HG02610 (cell line): Measurements from ENCODE around the gene ATP12A.

Experiments
- ATAC-seq: cut with Tn5 transposase; IDR thresholded peaks from one replicate; pipeline ENCODE4 v1.9.1; 2021; ENCODE audit warnings: mild to moderate bottlenecking, moderate library complexity; ENCODE audit not compliant: unreplicated experiment

Gene ATP12A

DNA sequence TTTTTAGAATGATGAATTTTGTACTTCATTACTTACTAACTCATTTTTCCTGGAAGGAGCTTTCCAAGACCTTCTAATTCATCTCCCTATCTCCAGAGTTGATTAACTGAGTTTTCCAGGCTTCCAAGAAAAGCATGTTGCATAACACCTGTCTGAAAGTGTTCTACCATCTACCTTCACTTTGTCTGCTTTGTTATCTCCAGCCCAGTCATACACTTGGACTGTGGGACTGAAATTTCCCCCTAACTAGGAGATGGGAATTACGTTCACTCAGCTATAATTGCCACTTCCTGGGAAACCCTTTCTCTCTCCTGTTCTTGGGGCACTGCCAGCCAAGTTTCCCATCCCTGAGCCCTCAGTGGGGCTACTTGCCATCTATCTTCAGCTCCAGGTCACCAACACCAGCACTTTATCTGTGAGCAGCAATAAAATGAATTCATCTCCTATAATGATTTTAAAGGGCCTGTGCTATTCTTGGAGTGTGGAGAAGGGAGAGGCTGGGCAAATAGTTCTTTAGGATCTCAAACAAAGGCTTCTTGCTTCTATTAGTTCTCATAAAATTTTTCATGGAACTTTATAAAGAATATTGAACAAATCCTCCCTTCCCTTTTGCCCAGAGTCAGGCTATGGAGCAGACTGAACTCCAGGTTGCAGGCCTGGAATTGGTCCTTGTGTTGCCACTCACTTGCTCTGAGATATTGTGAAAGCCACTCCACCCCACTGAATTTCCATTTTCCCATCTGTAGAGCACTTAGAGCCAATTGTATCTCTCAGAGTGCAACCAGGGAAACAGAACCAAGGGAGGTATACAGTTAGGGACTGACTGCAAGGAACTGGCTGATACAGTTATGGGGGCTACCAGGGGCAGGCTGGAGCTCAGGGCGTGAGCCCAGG is 17.8 kb upstream of the ATP12A start:
- no peak for ATAC-seq

DNA sequence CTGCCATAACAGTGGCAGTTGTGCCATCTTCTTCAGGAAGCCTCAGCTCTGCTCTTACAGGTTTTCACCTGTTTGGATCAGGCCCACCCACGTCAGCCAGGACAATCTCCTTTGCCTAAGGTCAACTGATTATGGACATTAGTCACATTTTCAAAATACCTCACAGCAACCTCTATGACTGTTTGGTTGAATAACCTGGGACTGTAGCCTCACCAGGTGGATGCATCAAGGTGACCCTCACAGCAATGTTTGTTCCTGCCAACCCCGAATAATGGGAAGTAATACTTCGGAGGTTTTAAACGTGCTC is 17.2 kb upstream of the ATP12A start:
- ATAC-seq, result no peak

DNA sequence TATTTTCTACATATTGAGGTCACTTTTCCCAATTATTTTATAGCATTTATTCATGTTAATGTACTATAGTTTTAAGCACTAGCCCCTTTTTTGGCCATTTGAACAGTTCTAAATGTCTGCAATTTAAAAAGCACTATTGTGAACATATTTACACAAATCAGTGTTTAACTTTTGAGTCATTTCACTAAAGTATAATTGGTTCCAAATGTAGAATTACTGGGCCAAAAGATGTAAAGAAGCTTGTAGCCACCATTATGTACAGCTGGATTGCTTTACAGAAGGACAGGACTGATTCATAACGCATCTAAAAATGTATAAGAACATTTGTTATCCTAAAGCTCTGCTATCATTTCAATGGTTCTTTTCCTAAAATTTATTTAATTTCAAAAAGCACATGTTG is 16.6 kb upstream of the ATP12A start:
- ATAC-seq, result no peak

DNA sequence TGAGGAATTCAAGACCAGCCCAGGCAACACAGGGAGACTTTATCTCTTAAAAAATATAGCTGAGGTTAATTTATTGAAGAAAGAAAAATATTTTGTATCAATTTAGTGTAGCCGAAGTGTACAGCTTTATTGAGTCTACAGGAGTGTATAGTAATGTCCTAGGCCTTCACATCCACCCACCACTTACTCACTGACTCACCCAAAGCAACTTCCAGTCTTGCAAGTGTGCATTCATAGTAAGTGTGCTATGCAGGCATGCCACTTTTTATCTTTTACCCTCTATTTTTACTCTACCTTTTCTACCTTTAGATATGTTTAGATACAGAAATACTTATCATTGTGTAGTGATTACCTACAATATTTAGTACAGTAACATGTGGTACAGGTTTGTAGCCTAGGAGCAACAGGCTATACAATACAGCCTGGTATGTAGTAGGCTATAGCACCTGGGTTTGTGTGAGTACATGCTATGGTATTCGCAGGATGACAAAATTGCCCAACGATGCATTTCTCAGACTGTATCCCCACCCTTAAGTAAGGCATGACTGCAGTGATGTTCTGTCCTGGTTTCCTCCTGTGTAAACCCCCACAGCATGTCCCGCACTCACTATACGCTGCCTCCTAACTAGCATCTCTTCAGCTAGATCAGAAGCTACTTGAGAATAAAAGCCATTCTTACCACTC is 15.3 kb upstream of the ATP12A start:
- no peak for ATAC-seq

DNA sequence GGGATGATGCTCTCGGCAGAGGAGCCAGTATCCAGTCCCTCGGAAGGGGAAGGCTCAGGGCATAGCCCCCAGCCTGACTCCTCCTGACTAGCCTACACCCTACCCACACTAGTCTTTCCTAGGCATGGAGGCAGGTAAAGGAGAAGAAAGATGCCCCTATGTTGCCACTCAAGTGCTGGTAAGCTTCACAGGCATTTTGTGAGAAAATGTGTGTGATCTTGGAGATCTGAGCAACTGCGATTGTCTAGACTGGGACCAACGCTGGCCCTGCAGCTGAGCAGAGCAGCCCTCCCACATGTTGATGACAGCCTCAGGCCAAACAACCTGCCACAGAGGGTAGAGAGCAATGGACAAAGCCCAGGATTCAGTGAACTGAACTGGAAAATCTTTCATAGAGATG is 11.7 kb upstream of the ATP12A start:
- ATAC-seq, result no peak

DNA sequence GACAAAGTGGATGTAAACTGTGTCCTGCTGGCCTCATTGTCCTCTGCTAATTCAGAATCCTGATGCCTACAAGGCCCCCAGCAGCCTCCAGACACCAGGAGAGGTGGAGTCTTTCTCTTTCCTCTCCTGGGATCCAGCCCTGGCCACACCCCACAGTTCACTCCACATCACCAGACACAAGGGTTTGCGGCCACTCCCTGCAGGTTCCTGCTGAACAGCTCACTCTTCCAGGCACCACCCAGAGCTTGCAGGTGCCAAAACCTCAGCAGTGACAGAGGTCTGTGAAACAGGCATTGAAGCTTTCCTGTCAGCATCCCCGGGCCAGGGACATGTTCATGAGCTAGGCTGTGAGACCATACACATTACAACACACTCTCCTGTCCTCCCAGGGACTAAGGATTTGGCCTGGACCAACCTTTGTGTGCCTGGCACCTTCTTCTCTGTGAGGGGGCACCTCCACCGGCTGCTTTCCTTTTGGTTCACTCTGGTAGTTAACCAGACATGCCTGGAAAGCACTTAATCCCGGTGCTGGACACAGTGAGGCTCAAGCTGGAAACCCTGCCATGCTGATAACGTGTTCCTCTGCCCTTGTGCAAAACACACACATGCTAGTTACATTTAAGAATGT is 11.1 kb upstream of the ATP12A start:
- ATAC-seq, result no peak

DNA sequence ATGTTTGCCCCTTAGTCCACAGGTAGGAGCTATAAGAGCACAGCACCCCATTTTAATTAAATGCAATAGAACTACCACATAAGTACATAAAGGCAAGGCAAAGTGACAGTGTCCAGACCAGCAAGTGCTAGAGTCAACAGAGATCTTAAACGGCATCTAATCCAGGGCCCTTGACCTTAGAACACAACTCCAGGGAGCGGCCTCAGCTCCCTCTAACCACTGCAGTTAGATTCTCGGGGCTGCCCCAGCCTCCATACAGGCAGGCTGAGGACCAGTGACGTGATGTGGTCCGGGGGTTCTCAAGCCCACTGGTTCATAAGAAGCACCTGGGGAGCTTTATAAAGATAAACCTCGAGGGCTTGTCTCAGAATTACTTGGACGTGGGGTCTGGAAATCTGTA is 10.0 kb upstream of the ATP12A start:
- ATAC-seq, result no peak

DNA sequence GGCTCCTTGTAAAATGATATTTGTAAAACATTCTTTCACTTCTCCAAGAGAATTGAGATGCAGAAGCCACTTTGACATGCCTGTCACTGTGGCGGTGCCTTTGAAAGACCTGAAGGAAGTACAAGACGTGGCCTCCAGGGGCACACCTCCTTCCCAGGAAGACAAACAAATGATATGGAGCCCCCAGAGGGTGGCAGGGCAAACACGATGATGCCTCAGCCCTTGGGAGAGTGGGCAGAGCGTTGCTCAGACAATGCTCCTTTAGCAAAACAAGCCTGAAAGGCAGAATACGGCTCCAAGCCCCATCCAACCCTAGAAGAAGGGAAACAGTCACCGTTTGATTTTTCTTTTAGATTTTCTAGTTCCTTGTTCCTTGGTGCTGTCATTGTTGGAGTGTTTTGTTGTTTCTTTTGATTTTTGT is 9.2 kb upstream of the ATP12A start:
- no peak for ATAC-seq

DNA sequence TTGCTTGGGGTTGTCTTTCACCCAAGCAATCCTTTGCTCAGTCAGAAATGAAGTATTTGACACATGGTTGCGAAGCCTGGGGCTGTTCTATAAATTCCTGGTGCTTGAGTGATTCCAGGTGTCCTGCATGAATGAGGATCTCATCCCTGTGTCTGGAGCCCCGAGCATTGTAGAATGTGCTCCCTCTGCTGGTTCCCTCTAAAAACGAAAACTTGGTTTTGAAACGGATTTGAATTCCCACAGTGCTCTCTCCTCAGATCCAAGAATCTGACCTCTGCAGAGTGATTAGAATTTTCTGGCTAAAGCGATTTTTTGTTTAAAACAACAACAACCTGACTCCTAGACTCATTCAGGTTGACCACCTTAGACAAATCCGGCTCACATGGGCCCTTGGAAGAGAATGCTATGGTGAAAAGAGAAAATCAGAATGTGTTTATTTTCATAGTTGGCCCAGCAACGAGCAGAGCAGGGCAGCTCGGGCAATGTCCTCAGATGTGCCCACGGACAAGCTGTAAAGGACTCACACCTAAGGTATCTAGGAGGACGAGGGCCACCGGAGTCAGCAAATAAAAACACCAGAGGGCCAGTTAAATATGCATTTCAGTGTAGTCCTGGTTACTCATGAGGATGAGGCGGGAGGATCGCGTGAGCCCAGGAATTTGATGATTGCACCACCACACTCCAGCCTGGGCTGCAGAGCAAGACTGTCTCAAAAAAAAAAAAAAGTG is 8.7 kb upstream of the ATP12A start:
- no peak for ATAC-seq

DNA sequence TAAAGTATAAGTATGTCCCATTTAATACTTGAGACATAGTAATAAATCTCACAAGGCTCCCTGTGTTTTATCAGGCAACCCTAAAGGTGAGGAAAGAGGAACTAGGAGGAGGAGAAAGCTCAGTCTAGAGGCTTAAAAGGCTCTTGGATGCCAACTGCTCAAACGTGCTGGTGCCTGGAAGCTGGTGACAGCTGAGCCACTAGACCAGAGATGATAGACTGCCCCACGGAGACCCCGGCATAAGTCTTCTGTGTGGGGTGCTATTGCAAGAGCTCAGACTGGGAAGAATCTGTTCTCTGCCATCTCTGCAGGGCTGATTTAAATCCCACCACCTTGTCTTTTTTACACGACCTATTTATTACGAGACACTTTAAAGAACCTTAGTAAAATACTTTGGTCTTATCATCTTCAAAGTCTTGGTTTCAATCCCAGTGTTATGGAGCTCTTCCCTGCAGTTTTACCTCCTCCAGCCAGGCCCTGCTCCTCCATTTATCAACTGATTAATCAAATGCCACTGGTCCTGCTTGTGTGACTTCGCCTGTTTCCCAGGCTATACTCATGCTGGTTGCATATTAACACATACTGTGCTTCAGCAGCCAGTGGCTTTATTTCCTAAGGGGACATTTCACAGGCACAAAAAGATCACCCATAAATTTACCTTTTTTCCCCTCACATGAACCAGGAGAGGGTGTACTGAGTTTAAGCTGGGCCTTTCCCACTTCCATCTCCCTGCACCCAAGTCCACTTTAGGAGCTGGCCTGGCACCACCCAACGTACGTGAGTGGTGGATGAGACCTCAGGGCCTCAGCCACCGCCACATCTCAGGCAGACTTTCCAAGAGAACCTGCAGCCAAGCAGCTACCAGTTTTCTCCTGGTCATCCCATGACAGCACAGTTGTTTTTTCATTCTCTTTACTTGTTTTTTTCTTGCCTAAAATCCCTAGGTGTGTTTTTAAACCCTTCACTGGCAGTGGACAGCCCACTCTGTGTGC is 7.8 kb upstream of the ATP12A start:
- no peak for ATAC-seq

DNA sequence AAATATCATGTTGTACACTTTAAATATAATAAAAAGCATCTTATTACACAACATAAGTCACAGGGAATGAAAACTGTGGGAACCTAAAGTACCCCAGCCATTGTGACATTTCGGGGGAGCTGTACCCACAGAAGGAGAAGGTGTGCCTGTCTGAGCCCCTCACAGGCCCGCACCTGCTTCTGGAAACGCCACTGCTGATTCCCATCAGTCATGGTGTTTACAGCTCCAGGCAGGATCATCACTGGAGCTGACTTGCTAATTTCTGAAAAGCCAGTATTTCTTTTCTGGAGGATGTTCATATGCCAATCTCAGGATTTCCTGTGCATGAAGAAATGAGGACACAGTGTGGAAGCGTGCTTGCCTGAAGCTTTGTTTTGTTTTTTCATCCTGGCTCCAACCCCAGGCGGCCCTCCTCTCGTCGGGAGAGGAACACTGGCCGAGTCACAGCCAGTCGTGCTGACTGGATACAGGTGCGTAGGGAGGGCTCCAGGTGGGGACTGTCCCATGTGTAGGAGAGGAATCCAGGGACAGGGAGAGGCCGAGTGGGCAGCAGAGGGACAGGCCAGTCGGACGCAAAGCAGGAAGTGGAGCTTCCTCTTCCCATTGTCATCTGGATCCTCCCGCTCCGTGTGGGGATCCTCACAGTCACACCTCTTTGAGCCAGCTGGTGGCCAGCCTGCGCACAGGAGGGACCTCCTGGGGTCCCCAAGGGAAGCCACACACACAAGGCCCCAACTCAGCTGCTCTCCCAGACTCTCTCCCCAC is 4.2 kb upstream of the ATP12A start:
- ATAC-seq, result no peak

DNA sequence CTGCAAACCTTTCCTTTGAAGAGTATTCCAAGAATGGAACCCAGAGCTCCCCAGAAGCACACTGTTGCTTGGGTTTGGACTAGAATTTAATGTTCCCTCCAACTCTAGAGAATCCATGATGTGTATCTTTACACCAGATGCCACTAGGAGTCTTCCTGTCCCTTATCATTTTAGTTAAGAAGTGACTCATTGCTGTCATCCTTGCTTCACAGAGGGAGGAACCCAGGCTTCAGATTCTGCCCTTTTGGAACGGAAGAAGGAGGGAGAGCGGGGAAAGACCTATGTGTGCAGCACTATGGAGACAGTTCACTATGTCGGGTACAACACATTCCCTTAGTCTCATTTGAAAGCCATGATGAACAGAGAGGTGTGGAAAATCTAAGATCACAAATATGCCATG is 2.1 kb upstream of the ATP12A start:
- ATAC-seq, result no peak

DNA sequence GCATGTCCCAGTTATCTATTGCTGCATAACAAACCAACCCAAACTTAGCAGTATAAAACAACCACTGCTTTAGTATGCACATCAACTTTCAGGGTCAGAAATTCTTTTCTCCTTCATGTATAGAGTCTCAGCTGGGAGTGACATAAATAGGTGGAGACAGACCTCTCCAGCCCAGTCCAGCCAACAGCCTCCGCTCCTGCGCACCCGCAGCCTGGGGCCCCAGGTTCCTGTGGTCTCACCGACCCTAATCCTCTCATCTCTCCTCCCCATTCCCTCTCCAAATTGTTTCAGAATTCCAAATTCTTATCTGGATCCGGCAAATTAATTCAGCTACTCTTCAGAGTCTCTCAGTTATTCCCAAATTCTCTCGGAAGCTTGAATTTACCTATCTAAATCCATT is 522 bp upstream of the ATP12A start:
- ATAC-seq, result no peak

DNA sequence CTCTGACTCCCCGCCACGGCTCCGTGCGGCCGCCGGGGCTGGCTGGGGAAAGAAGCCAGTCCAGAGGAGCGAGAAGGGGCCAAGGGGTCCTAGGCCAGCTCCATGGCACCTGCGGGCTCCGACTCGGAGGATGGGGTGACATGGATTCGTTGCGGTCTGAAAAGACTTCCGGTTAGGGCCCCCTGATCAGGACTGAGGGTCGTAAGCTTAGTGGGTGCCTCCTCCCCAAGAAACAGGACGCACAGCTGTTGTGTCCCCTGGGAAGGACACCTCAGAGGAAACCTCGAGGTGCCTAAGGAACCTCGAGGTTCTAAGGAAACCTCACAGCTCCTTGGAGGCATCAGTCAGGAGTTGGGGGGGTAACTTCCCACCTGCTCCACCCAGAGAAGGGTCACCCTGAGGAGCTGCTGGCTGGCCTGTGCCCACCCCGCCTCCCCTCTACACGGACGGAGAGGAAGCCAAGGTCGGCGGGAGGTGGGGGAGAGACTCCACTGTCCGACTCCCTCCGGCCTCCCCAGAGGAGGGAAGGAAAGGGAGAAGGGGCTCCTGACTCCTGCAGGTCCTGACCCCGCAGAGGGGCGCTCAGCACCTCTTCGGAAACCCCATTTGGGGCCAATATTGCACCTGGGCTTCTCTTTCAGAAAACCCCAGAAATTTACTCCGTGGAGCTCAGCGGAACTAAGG is 855 bp downstream of the ATP12A start:
- no peak for ATAC-seq

DNA sequence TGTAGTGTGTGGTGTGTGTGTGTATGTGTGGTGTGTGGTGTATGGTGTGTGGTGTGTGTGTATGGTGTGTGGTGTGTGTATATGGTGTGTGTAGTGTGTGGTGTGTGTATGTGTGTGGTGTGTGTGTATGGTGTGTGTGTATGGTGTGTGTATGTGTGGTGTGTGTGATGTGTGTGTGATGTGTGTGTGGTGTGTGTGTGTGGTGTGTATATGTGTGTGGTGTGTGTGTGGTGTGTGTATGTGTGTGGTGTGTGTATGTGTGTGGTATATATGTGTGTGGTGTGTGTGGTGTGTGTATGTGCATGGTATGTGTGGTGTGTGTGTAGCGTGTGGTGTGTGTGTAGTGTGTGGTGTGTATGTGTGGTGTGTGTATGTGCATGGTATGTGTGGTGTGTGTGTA is 1.7 kb downstream of the ATP12A start:
- no peak for ATAC-seq

DNA sequence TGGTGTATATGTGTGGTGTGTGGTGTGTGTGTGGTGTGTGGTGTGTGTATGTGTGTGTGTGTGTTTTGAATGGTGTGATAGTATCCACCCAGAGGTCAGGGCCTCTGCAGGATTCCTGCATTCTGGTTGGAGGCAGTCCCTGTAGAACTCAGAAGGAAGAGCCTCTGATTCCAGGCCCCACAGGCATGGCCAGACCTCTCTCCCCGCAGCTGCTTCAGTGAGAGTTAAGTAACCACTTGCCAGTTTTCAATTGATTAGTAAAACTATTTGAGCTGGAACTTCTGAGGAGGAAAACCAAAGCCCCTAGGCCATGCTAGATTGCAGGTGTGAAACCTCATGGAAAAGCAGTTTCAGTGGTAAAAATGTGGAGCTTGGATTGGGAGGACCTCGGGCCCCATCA is 2.1 kb downstream of the ATP12A start:
- no peak for ATAC-seq

DNA sequence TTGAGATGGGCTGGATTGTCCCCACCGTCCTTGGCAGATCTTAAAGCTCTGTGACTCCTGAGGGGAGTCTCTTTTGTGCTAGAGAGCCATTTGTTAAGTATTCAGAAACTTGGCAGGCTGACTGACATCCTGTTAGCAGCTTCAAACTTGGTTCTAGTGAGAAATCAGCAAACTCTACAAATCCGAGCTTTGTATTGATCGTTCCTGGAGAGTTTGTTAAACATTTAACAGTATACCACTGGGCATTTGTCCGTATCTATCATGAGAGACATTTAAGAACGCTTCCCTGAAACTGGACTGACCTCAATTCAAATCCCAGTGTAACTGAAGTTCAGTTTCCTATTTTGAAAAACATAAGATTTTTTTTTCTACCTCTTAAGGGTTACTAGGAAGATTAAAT is 3.1 kb downstream of the ATP12A start:
- ATAC-seq, result no peak

DNA sequence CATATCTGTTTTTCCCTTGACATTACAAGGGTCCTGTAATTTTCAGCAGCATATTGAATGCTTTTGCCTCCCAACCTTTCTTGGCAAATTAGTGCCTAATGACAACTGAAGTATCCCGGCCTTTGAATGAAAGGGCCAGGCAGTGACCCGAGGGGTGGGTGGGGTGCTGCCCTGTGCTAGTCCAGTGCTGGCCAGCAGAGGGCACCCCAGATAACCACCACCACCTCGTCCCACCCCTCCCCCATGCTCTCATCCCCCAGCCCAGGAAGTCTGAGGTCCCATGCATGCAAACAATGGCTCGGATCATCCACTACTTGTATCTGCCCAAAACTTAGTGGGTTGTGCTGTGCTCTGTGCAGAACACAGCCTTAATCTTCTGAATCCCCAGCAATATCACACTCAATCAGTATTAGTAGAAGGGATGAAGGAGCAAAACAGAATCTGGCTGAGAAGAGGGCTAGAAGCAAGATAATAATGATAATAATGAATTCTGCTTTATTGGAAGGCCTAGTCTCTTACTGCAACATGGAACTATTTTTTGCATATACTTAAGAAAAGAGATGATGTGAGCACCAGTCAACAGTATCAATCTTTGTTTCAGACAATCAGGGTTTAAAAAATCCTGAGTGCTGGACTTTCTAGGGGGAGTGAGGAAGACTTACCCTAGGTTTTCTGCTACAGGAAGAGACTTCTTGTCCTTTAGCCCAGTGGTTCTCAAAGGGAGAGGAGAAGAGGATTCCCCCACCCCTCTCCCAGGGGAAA is 3.8 kb downstream of the ATP12A start:
- ATAC-seq, result peak; percentile 22
